NCI-H2196 (cell line): Measurements from ENCODE around the gene ERF.

ENCODE experiments used
- DNase-seq: peaks from one replicate; lab custom pipeline; 2025; ENCODE audit not compliant: unreplicated experiment; lab: John Stamatoyannopoulos, UW

Gene ERF

DNA sequence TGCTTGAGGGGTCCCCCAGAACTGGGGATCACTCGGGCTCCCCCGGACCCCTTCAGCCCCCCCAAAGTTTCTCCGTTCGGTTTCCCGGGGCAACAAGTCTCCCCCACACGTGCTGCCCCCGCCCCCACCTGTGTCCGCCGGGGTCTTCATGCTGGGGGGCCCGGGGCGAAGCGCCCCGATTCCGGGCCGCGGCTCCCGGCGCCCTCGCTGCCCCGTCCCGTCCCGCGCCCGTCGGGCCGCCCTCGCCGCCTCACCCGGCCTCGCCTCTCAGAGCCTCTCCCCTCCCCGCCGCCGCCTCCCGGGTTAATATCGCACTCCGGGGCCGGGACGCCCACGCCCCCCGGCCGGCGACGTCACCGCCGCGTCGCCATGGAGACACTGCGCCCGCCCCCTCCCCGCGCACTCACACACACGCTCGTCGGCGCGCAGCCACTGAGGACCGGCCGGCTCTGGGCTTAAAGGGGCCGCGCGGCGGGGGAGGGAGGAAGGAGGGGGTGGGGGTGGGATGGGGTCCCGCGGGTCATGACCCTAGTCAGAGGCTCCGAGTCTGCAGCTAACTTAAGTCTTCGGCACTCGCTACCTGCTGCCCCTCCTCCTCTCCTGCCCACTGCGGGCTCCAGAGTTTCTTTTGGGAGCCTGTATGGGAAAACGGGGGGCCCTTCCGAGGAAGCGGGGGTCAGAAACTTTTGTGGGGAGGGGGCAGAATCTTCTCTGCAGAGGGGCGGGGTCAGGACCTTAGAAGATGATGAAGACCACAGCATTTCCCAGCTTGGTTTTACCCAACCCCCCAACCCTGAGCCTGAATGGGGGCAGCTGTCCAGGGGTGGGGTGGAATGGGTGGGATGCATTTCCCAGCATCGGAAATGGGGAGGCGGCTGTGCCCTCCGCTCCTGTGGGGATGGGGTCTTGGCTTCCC, at the start of gene ERF:
ERF (minus strand) TSS at position 279 of the 916 bp plus-strand sequence; CDS start at position 150, 129 bp downstream.
- DNase-seq = peak; percentile 87

DNA sequence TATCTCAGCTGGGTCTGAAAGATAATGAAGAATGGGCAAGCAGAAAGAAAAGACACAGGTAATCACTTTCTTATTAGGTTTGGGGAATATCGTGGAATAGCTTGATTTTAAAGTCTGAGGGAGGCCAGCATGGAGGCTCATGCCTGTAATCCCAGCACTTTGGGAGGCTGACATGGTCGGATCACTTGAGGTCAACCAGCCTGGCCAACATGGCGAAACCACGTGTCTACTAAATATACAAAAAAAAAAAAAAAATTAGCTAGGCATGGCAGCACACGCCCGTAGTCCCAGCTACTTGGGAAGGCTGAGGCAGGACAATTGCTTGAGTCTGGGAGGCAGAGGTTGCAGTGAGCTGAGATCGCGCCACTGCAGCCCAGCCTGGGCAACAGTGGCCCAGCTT, 48.9 kb upstream of the ERF start:
- no peak for DNase-seq

DNA sequence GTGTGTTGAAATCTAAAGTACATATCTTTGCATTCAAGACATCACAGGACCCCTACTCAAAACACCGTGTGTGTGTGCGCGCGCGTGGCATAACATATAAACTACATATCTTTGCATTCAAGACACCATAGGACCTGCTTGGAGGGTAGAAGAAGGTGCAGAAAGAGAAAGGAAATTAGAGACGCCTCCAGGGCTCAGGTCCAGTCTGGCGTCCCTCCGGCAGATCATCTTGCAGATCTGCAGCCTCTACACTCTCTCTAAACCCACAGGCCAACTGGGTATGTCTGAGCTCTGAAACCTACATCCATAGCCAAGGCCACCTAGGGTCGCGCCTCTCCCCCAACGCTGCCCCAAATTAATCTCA, 48.2 kb upstream of the ERF start:
- DNase-seq = no peak

DNA sequence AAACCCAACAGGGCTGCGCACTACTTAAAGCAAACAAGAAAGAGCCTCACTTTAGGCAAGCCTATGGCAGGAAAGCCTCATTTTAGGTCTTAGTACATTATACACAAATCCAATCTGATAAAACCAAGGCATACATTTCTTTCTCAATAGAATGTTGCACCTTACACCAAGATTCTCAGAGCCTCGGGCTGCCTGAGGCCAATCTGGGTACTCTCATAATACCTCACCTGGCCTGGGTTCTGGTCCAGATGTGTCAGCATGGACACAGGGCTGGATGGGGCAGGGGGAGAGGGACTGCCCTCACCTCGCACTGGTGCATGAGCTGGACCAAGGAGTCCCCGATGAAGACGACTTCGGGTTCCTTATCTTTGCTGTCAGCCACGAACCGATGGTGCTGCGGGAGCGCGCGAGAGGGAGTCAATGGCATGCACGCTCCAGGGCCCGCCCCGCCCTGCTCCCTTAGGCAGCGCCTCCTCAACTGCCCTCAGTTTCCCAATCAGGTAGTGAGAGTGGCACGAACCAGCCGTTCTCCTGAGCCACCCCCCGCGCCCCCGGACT, 46.8 kb upstream of the ERF start, which contains the start of gene PRR19:
PRR19 (plus strand) TSS at position 487 of the 558 bp plus-strand sequence. CDS start 7,453 bp downstream, outside the sequence.
- DNase-seq = no peak

DNA sequence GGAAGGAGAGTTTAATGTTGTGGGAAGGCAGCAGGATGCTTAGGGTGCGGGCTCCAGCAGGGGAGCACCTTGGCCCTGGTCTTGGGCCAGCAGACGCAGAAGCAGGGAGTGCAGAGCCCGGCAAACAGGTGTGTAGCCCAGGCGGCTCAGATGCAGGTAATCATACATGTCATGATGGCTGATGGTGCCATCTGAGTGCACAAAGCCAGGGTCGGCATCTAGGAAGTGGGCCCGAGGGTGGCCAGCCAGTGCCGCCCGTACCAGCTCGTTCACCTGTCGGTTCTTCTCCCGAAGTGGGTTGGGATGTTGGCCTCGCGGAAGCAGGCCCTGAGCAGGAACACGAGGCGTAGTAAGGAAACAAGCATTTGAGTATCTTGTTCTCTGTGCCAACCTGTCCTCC, 42.1 kb upstream of the ERF start:
- no peak for DNase-seq

DNA sequence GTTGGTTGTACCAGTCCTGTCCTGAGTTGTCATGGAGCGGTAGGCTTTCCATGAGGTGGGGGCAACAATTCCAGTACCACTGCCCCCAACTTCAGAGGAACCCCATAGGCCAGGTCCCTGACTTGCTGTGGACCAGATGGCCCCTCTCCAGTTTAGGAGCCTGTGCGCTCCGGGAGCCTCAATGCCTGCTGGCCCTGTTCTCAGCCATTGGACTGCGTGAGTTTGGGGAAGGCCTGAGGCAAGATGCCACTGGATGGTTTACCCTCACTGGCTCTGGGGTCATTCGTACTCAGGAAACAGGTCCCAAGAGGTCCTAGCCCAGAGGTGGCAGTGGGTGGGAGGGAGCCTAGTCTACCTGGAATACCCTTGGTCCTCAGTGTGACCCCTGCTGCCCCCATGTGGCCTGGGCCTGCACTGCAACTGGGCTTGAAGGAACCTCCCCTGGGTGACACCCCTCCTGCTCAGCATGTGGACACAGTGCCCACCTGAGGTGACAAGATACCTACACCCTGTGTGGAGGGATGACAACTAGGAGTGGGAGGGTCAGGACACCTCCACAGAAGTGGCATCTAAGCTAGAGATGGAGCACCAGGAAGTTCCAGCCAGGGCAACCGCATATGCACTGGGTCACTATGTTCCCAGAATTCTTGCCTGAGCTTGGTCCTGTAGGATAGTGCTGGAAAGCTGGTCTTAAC, 41.0 kb upstream of the ERF start:
- DNase-seq = peak; percentile 77

DNA sequence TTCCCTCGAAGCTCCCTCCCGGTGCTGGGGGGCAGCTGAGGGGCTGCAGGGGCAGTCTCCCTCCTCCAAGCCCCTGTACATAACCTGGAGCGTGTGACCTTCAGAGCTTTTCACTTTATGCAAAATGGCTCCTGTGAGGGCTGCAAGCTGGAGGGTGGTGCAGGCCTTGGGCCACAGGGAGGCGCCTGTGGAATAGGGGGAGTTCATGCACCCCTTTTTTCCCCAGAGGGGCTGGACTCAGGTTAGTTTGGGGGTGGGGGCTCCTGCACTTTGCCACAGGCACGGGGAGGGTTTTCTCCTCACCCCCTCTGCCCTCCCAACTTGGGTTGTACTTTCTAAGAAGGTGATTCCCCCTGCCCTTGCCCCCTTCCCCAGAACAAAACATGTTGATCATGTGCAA, 40.4 kb upstream of the ERF start:
- DNase-seq = no peak

DNA sequence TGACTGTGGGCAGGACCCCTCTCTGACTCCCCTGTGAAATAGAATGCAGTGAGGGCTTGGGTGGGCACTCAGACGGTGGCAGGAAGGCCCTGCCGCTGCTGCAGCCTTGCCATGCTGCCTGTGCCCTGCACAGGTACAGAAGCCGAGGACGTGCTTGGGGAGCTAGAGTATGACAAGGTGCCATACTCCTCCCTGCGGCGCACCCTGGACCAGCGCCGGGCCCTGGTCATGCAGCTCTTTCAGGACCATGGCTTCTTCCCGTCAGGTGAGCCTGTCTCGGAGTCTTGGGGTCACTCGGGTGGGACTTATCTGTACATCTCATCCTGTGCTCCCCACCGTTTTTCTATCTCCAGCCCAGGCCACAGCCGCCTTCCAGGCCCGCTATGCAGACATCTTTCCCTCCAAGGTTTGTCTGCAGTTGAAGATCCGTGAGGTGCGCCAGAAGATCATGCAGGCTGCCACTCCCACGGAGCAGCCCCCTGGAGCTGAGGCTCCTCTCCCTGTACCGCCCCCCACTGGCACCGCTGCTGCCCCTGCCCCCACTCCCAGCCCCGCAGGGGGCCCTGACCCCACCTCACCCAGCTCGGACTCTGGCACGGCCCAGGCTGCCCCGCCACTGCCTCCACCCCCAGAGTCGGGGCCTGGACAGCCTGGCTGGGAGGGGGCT, 39.7 kb upstream of the ERF start:
- no peak for DNase-seq

DNA sequence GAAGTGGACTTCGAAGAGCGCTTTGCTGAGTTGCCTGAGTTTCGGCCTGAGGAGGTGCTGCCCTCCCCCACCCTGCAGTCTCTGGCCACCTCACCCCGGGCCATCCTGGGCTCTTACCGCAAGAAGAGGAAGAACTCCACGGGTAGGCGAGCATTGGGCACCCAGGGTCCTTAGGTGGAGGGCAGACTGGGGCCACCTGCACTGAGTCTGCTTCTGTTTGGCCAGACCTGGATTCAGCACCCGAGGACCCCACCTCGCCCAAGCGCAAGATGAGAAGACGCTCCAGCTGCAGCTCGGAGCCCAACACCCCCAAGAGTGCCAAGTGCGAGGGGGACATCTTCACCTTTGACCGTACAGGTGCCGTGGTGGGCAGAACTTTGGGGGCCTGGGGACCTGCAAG, 39.0 kb upstream of the ERF start:
- DNase-seq = no peak

DNA sequence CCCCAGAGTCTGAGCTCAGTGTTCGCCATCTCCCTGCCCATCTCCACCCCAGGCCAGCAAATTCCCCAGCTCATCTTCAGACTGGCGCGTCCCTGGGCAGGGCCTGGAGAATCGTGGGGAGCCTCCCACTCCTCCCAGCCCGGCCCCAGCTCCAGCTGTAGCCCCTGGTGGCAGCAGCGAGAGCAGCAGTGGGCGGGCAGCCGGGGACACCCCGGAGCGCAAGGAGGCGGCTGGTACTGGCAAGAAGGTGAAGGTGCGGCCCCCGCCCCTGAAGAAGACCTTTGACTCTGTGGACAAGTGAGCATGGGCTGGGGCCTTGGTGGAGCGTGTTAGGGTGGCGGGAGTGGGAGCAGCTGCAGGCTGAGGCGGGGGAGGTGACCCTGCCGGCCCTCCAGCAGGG, 38.6 kb upstream of the ERF start:
- DNase-seq = no peak

DNA sequence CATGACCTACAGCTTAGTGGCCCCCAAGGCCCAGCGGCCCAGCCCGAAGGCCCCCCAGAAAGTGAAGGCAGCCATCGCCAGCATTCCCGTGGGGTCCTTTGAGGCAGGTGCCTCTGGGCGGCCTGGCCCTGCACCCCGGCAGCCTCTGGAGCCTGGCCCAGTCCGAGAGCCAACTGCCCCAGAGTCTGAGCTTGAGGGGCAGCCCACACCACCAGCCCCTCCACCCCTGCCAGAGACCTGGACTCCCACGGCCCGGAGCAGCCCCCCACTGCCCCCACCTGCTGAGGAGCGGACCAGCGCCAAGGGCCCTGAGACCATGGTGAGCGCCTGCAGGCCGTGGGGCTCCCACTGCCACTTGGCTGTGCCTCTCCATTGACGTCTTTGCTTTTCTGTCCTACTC, 38.0 kb upstream of the ERF start:
- DNase-seq = no peak

DNA sequence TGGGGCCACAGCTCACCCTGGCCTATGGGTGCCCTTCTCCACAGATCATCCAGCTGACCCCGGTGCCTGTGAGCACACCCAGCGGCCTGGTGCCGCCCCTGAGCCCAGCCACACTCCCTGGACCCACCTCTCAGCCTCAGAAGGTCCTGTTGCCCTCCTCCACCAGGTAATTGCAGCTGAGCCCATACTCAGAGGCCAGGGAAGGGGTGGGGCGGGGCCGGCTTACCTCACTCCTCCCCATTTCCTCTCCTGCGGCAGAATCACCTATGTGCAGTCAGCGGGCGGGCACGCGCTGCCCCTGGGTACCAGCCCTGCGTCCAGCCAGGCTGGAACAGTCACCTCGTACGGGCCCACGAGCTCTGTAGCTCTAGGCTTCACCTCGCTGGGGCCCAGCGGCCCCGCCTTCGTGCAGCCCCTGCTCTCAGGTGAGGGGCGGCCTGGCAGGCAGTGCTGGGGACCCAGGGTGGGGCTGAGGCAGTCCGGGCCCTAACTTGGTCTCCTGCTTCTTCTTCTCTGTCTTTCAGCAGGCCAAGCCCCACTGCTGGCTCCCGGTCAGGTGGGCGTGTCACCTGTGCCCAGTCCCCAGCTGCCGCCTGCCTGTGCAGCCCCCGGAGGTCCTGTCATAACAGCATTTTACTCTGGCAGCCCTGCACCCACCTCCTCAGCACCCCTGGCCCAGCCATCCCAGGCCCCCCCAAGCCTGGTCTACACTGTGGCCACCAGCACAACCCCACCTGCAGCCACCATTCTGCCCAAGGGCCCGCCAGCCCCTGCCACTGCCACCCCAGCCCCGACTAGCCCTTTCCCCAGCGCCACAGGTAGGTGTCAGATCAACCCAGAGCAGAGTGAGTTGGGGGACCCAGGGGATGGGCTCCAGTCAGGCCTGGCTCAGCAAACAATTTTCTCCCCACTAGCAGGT, 37.4 kb upstream of the ERF start:
- no peak for DNase-seq

DNA sequence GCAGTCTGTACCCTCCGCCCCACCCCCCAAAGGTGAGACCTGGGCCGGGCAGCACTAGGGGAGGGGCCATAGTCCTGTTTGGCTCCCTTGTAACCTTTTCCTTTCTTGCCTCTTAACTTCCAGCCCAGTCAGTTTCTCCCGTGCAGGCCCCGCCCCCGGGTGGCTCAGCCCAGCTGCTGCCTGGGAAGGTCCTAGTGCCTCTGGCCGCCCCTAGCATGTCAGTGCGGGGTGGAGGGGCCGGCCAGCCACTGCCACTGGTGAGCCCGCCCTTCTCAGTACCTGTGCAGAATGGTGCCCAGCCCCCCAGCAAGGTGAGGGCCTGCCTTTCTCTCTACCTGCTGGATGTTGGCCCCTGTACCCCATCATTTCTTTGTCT, 36.5 kb upstream of the ERF start:
- no peak for DNase-seq

DNA sequence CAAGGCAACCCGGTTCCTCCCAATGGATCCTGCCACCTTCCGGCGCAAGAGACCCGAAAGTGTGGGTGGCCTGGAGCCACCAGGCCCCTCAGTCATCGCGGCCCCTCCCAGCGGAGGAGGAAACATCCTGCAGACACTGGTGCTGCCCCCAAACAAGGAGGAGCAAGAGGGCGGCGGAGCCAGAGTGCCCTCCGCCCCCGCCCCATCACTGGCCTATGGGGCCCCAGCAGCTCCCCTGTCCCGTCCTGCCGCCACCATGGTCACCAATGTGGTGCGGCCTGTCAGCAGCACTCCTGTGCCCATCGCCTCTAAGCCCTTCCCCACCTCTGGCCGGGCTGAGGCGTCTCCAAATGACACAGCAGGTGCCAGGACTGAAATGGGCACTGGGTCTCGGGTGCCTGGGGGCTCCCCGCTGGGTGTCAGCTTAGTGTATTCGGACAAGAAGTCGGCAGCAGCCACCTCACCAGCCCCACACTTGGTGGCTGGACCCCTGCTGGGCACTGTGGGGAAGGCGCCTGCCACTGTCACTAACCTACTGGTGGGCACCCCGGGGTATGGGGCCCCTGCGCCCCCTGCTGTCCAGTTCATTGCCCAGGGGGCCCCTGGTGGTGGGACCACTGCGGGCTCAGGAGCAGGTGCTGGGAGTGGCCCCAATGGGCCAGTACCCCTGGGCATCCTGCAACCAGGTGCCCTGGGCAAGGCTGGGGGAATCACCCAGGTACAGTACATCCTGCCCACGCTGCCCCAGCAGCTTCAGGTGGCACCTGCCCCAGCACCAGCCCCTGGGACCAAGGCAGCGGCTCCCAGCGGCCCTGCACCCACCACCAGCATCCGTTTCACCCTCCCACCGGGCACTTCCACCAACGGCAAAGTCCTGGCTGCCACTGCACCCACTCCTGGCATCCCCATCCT, 35.9 kb upstream of the ERF start:
- DNase-seq = no peak

DNA sequence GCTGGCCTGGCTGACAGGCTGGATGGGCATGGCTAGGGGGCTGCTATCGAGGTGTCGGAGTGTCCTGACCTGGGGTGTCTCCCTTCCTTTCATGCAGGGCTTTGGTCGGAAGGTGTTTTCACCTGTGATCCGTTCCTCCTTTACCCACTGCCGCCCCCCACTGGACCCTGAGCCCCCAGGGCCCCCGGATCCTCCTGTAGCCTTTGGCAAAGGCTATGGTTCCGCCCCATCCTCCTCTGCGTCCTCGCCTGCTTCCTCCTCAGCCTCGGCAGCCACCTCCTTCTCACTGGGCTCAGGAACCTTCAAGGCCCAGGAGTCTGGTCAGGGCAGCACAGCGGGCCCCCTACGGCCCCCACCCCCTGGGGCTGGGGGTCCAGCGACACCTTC, 35.2 kb upstream of the ERF start:
- no peak for DNase-seq

DNA sequence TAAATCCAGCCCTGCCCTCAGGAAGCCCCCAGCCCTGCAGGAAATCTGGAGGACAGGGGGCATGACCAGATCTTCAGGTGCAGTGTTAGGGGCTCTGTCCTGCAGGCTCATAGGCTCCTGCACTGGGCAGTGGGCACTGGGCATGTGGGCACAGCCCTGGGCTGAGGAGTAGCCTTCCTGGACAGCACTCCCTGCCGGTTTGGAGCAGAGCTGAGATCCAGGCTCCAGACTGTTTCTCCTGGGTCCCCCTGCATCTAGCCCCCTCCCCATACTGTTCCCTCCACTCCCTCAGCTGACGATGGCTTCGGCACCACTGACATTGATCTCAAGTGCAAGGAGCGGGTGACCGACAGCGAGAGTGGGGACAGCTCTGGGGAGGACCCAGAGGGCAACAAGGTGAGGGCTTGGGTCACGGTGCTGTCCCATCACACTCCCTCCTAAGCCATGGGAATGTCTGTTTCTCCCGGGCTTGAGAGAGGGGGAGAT, 34.7 kb upstream of the ERF start:
- DNase-seq = no peak

DNA sequence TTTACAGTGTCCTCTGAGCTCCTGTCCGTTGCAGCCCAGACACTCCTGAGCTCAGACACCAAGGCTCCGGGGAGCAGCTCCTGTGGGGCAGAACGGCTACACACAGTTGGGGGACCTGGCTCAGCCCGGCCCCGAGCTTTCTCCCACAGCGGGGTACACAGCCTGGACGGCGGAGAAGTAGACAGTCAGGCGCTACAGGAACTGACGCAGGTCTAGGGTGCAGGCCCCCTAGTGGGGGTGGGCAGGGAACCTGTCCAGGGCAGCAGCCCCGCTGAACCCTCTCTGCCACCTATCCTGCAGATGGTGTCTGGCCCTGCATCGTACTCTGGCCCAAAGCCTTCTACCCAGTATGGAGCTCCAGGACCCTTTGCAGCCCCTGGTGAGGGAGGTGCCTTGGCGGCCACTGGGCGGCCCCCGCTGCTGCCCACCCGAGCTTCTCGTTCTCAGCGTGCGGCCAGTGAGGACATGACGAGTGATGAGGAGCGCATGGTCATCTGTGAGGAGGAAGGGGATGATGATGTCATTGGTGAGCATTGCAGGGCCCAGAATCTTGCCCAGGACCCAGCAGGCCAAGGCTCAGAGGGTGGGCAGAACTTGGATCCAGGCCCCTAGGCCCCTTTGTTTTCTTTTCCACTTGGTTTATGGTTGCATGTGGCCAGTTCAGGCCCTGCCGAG, 34.1 kb upstream of the ERF start:
- DNase-seq = no peak

DNA sequence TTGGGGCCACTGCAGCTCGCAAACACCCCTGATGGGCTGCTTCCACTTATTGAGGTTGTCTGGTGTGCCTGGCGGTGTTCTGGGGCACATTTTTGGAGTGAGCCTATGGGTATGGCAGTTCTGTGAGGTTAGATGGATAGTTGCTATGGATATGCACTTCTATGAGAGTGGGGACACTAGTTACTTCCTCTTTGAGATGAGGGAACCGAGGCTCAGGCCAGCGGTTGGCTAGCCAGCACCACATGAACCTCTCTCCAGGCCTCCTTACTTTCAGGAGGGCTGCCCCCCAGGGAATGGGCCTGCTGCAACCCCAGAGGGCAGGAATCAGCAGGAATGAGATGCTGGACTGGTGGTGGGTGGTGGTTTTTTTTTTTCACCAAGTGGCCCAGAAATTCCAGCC, 33.5 kb upstream of the ERF start:
- DNase-seq = no peak

DNA sequence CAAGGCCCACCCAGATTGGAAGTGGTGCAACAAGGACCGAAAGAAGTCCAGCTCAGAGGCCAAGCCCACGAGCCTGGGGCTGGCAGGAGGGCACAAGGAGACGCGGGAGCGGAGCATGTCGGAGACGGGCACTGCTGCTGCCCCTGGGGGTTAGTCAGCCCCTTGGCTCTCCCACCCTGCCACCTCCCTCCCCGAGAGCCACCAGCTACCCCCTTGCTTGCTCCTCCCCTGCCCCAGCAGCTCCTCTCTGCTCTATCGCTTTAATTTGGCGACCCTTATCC, 32.8 kb upstream of the ERF start:
- no peak for DNase-seq
